T-helper 9 cell (primary cell): ENCODE results near the gene IMMT.

ENCODE experiments used
- DNase-seq: peaks from one replicate; pipeline ENCODE4 v3.0.0-alpha.2; 2020

Gene IMMT

DNA sequence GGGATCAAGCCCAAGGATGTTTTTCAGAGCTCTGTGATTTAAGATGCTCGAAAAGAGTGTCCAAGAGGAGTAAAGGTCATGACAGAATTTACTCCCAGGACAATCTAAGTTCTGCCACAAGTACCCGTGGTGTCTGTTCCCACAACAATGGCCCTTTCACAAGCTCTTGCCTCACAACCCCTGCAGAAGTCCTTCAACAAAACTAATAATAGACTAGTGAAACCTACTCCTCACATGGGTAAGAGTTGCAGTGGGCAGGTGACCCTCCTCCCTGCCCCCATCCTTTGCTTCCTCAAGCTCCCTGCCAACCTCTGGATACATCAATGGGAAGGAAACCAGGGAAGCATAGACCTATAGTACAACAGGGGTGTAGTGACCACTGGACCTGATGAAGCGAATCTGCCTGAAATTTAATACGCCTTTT, 54.3 kb downstream of the IMMT start:
- no peak for DNase-seq

DNA sequence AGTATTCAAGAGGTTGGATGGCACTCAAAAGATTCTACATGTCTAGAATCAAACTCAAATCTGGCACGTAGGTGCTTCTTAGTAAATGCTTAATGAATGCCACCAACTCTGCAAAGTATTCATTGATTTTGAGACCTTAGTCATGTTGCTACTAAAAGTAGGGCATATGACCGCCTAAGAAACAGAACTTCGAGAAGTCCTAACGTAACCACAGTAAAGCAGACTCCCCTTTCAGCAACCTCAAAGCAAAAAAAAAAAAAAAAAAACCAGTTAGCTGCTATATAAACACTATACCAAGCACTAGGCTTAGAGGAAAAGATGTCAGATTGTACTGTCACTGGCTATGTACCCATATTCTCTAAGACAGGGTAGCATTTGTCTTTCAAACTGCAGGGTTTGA, 55.3 kb downstream of the IMMT start:
- DNase-seq, result no peak

DNA sequence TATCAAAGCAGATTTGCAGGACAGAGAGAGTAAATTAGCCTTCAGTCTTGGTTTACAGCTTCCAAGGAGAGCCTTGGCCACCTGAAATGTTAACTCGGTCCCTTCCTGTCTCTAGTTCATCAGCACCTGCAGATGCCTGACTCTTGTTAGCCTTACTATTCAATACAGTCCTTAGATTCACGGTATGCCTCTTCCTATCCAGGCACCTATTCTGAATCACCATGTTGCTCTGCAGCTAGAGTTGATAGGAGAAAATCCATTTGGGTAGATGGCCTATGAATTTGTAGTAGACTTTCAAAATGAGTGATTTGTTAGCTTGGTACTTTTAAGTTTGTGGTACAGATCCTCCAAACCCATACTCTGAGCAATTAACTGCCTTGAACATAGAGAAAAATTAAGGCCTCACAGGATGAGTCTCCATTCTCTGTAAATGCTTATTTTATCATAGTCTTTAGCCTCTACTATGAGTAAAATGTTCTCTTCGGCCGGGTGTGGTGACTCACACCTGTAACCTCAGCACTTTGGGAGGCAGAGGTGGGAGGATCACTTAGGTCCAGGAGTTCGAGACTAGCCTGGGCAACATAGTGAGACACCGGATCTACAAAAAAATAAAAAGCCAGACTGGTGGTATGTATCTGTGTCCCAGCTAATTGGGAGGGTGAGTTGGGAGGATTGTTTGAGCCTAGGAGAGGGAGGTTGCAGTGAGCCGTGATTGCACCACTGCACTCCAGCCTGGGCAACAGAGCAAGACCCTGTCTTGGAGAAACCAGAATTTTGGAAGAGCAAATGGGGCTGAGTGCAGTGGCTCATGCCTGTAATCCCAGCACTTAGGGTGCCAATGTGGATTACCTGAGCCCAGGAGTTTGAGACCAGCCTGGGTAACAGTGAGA, 56.3 kb downstream of the IMMT start:
- DNase-seq, result no peak

DNA sequence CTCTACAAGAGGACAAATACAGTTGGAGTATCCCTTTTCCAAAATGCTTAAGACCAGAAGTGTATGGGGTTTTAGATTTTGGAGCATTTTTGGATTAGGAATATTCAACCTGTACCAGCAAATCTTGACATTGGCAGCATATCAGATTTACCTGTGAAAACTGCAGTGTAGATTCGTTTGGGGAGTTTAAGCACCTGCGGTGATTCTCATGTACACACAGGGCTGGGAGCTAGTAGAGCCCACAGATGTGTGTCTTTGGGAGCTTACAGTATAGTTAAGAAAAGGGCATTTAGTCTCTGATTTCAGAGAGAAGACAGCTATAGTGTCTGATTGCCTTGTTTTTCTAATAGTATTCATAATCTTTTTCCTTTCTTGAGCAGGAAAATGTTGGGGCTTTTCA, 59.1 kb downstream of the IMMT start:
- DNase-seq, result no peak

DNA sequence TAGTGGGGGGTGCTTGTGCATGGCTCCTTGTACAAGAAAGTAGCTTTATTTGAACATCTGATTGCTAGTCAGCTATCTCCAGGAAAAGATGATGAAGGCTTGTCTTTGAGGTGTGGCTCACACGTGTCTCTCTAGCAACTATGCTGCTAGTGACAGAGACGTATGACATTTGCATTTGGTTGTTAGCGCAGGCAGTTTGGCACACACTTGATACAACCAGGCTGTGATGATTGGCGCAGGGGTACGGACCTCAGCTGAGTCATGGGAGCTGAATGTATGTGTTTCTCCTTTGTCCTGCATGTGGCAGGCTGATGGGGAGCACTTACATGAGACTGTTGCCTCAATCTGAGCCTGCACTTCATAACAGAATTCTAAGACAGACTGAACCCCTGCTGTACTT, 59.6 kb downstream of the IMMT start:
- DNase-seq, result no peak

DNA sequence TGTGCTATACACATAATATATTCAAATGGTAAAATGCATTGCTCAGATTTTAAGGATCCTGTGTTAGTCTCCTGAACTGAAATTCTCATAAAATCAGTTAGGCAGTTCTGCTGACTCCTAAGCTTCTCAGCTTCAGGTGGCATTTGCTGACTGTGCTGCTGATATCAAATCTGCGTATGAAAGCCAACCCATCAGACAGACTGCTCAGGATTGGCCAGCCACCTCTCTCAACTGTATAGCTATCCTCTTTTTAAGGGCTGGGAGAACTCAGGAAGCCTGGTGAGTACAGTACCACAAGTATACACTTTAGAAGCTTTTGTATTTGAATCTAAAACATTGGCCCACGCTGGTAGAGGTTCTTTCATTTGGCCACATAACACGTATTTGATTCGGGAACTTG, 60.6 kb downstream of the IMMT start:
- no peak for DNase-seq

DNA sequence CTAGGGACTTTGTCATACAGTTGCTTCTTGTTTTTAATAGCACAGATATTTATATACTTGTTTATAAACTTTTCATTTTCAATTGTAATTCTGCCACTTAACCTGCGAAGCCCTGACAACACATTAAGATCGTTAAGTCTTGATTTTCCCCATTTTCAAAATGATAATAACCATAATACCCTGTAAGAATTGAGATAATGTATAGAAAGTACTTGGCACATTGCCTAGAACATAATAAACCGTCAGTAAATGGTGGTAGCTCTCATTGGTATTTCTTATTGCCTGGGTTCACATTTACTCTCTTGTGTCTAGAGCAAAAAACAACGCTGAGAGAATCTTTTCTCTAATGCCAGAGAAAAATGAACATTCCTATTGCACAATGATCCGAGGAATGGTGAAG, 70.6 kb downstream of the IMMT start:
- no peak for DNase-seq

DNA sequence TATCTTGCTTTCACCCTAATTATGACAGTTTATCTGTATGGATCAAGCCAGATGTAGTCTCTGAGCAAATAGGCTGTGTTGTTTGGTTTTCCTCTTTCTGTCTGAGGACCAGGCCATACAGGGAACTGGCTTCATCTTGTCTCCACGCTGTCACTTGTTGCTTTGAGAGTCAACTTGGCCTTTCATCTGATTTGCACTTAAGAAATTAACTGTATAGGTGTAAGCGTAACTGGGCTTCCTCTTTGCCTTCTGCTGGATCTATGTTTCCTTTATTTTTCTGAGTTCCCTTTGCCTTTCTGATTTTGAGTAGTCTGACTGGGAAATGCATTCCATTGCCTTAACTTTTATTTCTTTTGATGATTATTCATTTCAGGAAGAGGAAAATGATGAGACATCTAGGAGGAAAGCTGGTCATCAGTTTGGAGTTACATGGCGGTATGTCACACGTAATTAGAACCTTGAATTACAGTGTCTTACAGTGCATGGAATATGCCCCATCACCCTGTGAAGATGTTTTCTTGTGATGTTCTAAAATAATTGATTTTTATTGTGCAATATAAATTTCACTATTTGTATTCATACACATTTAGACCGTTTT, 71.8 kb downstream of the IMMT start:
- no peak for DNase-seq

DNA sequence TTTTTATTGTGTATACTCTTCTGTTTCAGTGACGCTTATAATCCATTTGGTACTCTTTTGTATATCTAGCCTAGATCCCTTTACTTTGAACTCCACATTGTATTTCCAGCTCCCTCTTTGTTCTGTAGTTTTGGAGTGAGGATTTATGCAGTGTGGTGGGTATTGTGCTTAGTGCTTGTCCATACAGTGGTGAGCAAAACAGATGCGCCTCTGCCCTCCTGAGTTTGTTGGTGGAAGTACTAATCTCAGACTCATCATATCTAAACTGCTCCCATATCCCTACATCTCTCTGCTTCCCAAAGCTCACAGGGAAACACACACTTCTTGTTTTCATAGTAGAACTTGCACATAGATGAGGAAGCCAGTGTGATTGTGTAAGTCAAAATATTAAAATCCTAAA, 77.1 kb downstream of the IMMT start:
- no peak for DNase-seq

DNA sequence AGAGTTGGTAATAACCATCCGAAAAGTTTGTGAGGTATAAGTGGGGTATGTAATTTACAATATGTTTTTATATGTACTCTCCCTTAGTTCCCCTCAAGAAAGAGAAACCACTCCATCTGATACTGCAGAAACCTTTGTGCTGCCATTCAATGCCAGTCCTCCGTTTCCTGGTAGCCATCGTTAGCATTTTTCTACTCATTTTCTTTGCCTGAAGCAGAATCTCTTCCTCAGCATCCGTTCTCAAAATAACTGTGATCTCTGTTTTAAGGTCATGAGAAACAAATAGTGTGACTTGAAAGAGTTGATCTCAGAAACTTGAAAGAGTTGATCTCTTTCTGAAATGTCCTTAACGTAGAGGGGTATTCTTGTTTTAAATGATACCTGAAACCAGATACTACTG, 88.2 kb downstream of the IMMT start:
- DNase-seq, result no peak

DNA sequence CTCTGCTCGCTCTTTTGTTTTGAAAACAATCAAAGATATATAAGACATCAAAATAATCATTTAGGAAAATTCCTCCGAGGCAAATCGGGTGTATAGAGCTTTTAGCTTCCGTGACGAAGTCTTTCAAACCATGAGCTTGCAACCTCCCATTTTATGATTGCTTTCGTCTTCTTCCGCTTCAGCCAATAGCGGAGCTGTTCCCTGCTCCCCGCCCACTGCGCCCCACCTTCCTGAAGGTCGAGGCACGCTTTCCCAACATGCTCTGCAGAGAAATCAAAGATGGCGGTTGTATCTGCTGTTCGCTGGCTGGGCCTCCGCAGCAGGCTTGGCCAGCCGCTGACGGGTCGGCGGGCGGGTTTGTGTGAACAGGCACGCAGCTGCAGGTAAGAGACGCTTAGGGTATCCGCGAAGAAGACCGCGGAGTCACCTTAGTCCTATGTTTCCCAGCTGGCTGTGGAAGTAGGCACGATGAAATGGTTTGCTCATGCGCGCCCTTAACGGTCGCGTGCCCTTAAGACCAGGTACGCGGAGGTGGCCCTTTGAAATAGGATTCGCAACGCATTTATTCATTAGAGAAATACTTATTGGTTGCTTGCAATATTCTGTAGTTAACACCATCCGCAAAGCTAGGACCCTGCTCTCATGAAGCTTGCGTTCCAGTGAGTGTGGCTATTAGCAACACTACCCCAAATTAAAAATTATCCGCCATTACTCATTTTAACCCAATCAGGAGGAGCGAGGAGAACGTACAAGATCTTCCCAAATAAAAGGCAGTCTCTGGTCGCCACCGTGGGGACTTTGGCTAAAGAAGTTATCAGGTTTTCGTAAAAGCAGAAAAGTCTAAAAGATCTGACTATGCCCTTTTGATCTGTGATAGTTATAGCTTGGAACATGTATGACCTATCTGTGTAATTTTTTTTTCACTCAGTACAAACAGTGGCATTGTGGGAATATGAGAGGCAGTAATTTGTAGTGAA, 89.0 kb downstream of the IMMT start, which contains the start of gene PTCD3:
Gene PTCD3, plus strand, starts transcription at position 267 of the 977 bp plus-strand sequence. Its CDS starts 13 bp downstream, at position 280.
- peak; percentile 85 for DNase-seq

DNA sequence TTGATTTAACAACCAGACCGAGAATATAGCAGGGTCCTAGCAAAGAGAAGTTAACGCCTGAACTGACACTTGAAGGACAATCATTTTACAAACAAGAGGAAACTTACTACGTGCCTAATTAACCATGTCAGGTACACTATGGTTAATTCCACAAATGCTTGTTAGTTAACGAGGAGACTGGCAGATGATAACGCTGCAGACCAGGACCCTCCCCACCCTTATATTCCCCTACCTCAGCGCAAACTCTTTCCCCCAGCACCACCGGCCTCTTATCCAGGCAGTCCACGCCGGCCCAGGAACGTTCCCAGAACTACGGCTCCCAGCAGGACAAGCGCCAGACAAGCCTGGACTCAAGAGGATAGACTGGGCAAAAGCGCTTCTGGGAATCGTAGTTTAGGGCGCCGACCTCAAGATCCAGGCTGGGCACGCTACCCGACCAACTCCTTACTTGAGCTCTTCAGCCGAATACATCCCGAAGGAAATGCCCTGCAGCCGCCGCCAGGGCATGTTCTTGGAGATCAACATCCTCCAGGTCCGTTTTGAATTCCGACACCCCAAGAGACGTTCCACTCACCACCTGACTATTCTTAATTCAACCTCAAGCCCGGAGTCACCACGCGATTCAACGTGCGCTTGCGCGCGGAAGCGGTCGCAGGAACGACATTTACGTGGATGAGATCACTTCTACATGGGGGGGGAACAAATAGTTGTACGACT, 89.9 kb downstream of the IMMT start, which contains the start of gene POLR1A:
Gene POLR1A, minus strand, starts transcription at position 635 of the 717 bp plus-strand sequence. Its CDS starts 110 bp downstream, at position 525.
- DNase-seq, result peak; percentile 65

DNA sequence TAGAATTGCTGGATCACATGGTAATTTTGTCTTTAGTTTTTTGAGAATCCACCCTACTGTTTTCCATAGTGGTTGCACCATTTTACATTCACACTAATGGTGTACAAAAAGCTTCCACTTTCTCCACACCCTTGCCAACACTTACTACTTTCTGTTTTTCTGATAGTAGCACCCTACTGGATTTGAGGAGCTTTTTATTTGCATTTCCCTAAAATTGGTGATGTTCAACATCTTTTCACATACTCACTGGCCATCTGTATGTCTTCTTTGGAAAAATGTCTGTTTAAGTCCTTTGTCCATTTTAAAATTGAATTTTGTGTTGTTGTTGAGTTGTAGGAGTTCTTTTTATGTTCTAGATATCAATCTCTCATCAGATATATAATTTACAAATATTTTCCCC, 93.1 kb downstream of the IMMT start:
- no peak for DNase-seq

DNA sequence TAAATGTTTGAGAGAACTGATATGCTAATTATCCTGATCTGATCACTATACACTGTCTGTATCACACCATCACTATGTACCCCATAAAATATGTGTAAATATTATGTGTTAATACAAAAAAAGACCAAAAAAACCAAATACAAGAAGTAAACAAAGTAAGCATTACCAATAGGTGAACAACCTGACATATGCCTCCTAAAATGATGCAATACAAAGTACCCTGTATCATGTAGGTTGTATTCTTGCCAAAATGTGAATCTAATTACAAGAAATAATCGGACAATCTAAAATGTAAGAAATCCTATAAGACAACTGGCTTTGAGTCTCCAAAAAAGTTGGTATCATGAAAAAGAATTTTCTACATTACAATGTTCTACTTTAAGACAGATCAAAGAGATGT, 97.3 kb downstream of the IMMT start:
- no peak for DNase-seq

DNA sequence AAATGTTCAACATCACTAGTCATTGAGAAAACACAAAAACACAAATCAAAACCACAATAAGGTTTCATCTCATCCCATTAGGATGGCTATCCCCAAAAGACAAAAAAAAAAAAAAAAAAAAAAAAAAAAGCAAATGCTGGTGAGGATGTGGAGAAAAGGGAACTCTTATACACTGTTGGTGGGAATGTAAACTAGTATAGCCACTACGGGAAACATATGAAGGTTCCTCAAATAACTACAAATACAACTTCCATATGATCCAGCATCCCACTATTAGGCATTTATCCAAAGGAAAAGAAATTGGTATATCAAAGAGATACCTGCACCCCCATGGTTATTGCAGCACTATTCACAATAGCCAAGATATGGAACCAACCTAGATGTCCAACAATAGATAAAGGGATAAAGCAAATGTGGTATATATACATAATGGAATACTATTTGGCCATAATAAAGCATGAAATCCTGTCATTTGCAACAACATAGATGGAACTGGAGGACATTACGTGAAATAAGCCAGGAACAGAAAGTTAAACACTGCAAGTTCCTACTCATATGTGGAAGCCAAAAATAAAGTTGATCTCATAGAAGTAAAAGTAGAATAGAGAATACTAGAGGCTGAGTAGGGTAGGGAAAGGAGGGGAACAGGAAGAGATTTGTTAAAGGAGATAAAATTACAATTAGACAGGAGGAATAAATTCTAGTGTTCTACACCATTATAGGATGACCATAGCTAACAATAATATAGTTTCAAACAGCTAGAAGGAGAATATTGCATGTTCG, 98.0 kb downstream of the IMMT start:
- no peak for DNase-seq

DNA sequence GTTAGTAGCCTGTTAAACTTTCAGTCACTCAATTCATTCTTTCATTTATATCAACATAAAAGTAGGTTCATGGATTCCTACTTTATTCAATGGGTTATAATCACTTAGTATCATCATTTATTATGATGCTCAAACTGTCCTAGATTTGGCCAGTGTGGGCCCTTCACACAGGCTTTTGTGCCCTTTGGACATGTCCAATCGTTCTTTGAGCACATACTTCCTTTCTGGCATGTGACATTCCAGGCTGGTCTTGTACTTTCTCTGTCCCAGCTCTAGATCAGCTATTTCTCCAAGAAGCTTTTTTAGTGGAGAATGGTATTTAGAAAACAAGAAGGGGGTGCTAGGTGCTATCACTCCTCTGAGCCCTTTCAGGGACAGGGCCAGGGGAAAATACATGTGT, 101.0 kb downstream of the IMMT start:
- DNase-seq, result no peak
